ENCODE results near the gene PAX7.

GRCh38 chr1:18773753-18774152 is 143.1 kb downstream of the PAX7 start:
- TF ChIP-seq POLR2A (IDR thresholded peaks at IDR 0.05), result no peak
- TF ChIP-seq CTCF (IDR thresholded peaks at IDR 0.05), result no peak

Data from uterus (tissue), 2 donors.